ENCODE measurements around the gene FAM124B.

DNA sequence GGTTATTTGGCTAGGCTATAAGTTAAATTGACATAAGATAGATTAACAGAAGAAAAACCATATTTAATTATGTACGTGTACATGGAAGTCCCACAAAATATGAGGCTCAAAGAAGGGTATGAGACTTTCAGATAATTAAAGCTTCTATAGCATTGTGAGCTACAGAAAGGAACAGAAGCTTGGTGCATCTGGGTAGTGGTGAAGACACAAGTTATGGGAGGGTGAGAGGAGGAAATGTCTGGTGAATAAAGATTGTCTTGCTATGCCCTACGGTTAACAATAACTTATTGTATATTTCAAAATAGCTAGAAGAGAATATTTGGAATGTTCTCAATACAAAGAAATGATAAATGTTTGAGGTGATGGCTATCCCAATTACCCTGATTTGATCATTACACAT, 6.8 kb upstream of the FAM124B start:
- TF ChIP-seq, protein P1, sequence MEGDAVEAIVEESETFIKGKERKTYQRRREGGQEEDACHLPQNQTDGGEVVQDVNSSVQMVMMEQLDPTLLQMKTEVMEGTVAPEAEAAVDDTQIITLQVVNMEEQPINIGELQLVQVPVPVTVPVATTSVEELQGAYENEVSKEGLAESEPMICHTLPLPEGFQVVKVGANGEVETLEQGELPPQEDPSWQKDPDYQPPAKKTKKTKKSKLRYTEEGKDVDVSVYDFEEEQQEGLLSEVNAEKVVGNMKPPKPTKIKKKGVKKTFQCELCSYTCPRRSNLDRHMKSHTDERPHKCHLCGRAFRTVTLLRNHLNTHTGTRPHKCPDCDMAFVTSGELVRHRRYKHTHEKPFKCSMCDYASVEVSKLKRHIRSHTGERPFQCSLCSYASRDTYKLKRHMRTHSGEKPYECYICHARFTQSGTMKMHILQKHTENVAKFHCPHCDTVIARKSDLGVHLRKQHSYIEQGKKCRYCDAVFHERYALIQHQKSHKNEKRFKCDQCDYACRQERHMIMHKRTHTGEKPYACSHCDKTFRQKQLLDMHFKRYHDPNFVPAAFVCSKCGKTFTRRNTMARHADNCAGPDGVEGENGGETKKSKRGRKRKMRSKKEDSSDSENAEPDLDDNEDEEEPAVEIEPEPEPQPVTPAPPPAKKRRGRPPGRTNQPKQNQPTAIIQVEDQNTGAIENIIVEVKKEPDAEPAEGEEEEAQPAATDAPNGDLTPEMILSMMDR (IDR thresholded peaks at IDR 0.05): no peak
- no peak for TF ChIP-seq POLR2A (IDR thresholded peaks at IDR 0.05)

Measured in testis (tissue), 2 donors.